ENCODE data around the gene ADGRD1.

ADGRD1 gene

DNA sequence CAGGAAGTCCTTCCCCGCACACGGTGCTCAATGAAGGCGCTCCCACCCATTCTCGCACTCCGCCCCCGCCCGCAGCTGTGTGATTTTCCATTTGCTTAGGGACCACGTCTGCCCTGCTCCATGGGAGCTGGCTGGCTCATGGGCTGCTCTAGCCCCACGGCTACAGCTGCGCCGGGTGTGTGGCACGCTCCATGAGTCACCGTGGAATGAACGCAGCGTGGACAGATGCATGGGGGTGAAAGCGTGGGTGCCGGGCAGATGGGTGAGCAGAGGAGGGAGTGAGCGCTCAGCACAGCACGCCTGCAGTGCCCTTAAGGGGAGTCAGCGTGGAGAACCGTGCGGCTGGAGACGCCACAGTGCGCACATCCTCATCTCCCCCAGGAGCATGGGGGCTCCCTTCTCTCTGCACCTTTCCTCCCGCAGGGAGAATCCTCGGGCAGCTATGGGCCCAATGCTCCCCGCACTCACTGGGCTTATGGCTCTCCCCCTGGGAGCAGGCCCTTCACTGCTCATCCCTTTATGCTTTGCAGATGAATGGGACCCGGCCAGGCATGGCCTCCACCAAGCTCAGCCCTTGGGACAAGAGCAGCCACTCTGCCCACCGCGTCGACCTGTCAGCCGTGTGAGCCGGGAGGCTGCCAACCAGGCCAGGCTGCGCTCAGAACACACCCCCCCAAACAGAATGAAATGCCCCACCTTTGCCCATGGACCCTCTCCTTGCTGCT is 185.1 kb downstream of the ADGRD1 start:
- Histone ChIP-seq H3K79me2 (ENCODE audit: insufficient read depth, low read length) (no peaks in the 10 kb centered on the region), H3K9ac (ENCODE audit: low read length) (no peak overlapping the region), H3K27me3 (ENCODE audit: insufficient read depth, low read length) (no peaks in the 10 kb centered on the region), H3K27ac (ENCODE audit: low read depth, low read length, poor library complexity, severe bottlenecking) (no peak overlapping the region), H4K20me1 (ENCODE audit: insufficient read depth, low read length) (no peaks in the 10 kb centered on the region), H3K4me1 (ENCODE audit: insufficient read depth, low read length, severe bottlenecking) (no peaks in the 10 kb centered on the region), H3K4me3 (ENCODE audit: low read depth, low read length, poor library complexity, severe bottlenecking) (no peak overlapping the region), H3F3A (ENCODE audit: insufficient read depth, low read length) (no peaks in the 10 kb centered on the region), H3K9me3 (ENCODE audit: low read length) (no peaks in the 10 kb centered on the region), H3K4me2 (ENCODE audit: low read length) (no peak overlapping the region), H3K9me2 (ENCODE audit: low read depth, low read length) (no peaks in the 10 kb centered on the region), H2AFZ (ENCODE audit: low read length) (no peak overlapping the region), H3K36me3 (ENCODE audit: insufficient read depth, low read length) (no peaks in the 10 kb centered on the region)
- no peak for TF ChIP-seq EZH2 (IDR thresholded peaks at IDR 0.05; ENCODE audit: borderline replicate concordance, low read length)
- TF ChIP-seq, protein P1, sequence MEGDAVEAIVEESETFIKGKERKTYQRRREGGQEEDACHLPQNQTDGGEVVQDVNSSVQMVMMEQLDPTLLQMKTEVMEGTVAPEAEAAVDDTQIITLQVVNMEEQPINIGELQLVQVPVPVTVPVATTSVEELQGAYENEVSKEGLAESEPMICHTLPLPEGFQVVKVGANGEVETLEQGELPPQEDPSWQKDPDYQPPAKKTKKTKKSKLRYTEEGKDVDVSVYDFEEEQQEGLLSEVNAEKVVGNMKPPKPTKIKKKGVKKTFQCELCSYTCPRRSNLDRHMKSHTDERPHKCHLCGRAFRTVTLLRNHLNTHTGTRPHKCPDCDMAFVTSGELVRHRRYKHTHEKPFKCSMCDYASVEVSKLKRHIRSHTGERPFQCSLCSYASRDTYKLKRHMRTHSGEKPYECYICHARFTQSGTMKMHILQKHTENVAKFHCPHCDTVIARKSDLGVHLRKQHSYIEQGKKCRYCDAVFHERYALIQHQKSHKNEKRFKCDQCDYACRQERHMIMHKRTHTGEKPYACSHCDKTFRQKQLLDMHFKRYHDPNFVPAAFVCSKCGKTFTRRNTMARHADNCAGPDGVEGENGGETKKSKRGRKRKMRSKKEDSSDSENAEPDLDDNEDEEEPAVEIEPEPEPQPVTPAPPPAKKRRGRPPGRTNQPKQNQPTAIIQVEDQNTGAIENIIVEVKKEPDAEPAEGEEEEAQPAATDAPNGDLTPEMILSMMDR (IDR thresholded peaks at IDR 0.05; ENCODE audit: low read length) = no peak

DNA sequence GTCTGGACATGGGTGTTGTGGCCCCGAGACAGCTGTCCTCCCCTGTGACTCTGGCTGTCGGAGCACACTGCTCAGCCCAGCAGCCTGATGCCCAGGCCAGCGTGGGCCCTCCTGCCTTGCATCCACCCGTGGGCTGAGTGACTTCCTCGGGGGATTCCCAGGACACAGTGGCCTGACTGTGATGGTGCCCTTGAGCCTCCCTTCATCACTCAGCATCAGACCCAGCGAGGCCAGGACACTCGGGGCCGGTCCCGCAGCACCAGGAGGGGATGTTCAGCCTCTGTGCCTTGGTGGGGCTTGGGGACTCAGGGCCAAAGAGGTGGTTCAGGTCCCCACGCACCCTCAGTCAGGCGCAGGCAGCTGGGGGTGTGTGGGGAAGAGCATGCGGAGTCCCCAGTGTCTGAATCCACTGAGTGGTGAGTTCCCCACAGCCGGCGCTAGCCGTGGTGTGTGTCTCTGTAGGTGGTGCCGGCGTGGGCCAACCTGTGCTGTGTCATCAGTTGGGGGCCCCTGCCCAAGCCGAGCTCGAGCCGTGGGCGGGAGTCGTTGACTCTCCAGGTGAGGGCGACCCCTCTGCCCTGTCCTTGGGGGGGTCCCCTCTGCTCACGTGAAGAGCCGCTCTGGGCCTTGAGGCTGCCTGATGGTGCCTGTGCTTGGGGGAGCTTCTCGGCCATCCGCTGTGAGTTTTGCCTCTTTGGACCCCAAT is 185.8 kb downstream of the ADGRD1 start:
- Histone ChIP-seq H3K79me2 (ENCODE audit: insufficient read depth, low read length) (no peaks in the 10 kb centered on the region), H3K9me3 (ENCODE audit: low read length) (no peaks in the 10 kb centered on the region), H3K4me3 (ENCODE audit: low read depth, low read length, poor library complexity, severe bottlenecking) (no peak overlapping the region), H3K9ac (ENCODE audit: low read length) (no peak overlapping the region), H3F3A (ENCODE audit: insufficient read depth, low read length) (no peaks in the 10 kb centered on the region), H3K4me1 (ENCODE audit: insufficient read depth, low read length, severe bottlenecking) (no peaks in the 10 kb centered on the region), H3K27ac (ENCODE audit: low read depth, low read length, poor library complexity, severe bottlenecking) (no peak overlapping the region), H3K9me2 (ENCODE audit: low read depth, low read length) (no peaks in the 10 kb centered on the region), H2AFZ (ENCODE audit: low read length) (no peak overlapping the region), H3K36me3 (ENCODE audit: insufficient read depth, low read length) (no peaks in the 10 kb centered on the region), H3K4me2 (ENCODE audit: low read length) (no peak overlapping the region), H4K20me1 (ENCODE audit: insufficient read depth, low read length) (no peaks in the 10 kb centered on the region), H3K27me3 (ENCODE audit: insufficient read depth, low read length) (no peaks in the 10 kb centered on the region)
- no peak for TF ChIP-seq EZH2 (IDR thresholded peaks at IDR 0.05; ENCODE audit: borderline replicate concordance, low read length)
- TF ChIP-seq, protein P1 (IDR thresholded peaks at IDR 0.05; ENCODE audit: low read length) = no peak

DNA sequence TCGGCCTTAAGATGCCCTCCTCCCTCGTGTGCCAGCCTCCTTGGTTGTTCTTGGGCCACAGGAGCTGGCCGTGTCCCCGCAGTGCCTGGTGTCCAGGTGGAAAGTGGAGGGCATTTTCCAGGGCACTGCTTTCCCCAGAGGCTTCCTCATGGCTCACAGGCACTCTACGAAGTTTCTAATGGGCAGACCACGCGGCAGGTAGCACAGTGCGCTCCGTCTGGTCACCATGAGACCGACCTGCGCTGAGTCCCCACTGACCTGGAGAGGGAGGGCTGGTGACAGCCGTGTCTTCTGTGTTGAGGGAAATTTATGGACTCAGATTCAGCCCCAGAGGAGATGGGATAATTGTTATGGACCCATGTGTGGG is 186.3 kb downstream of the ADGRD1 start:
- Histone ChIP-seq H3K27me3 (ENCODE audit: insufficient read depth, low read length) (no peaks in the 10 kb centered on the region), H3K4me1 (ENCODE audit: insufficient read depth, low read length, severe bottlenecking) (no peaks in the 10 kb centered on the region), H3K36me3 (ENCODE audit: insufficient read depth, low read length) (no peaks in the 10 kb centered on the region)

More for the DNA sequence above, 186.3 kb downstream of the ADGRD1 start:
- Histone ChIP-seq H3F3A (ENCODE audit: insufficient read depth, low read length) (no peaks in the 10 kb centered on the region), H3K9me3 (ENCODE audit: low read length) (no peaks in the 10 kb centered on the region), H3K79me2 (ENCODE audit: insufficient read depth, low read length) (no peaks in the 10 kb centered on the region), H3K4me3 (ENCODE audit: low read depth, low read length, poor library complexity, severe bottlenecking) (no peak overlapping the region), H3K4me2 (ENCODE audit: low read length) (no peak overlapping the region), H3K9ac (ENCODE audit: low read length) (no peak overlapping the region), H3K9me2 (ENCODE audit: low read depth, low read length) (no peaks in the 10 kb centered on the region), H2AFZ (ENCODE audit: low read length) (no peak overlapping the region), H4K20me1 (ENCODE audit: insufficient read depth, low read length) (no peaks in the 10 kb centered on the region), H3K27ac (ENCODE audit: low read depth, low read length, poor library complexity, severe bottlenecking) (no peak overlapping the region)
- TF ChIP-seq EZH2 (IDR thresholded peaks at IDR 0.05; ENCODE audit: borderline replicate concordance, low read length) = no peak
- TF ChIP-seq, protein P1 (IDR thresholded peaks at IDR 0.05; ENCODE audit: low read length) = no peak

Measured in OCI-LY1 (cell line).